ENCODE results near the gene MTF2.

GRCh38 chr1:93164816-93165215 lies 85.7 kb downstream of the MTF2 start:
- TF ChIP-seq POLR2A (IDR thresholded peaks at IDR 0.05) (no peak), CTCF (IDR thresholded peaks at IDR 0.05) (no peak)

All from tibial nerve (tissue), 3 donors.